GM19463 (cell line): Measurements from ENCODE around the gene PIWIL4.
"Not testable (repeated sequence)": the region's sequence is repeated elsewhere in the genome, so short reads cannot be mapped to it uniquely, and the experiment has no call there.

Experiments
- ATAC-seq: cut with Tn5 transposase; IDR thresholded peaks from one replicate; pipeline ENCODE4 v1.9.1; 2021; ENCODE audit warnings: mild to moderate bottlenecking, moderate library complexity; ENCODE audit not compliant: unreplicated experiment

PIWIL4 gene

DNA sequence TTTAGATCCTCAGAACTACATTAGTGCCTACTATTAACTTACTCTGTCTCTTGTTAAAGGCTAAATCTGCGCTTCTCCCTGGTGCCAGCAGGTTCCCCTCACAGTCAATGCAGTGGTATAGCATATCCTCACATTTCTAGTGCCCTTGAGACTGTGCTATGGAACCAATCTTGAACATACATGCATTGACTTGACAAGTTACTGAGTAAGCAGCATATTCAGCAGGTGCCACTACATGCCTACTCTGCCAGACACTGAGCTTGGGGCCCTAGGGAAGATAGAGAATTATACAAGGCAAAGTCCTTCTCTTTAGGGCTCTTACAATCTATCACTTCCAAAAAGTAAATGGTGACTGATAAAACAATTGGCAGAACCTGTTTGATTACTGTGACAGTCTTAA, 20.3 kb upstream of the PIWIL4 start:
- no peak for ATAC-seq

GRCh38 chr11:94549146-94549545, 18.0 kb upstream of the PIWIL4 start:
- no peak for ATAC-seq

DNA sequence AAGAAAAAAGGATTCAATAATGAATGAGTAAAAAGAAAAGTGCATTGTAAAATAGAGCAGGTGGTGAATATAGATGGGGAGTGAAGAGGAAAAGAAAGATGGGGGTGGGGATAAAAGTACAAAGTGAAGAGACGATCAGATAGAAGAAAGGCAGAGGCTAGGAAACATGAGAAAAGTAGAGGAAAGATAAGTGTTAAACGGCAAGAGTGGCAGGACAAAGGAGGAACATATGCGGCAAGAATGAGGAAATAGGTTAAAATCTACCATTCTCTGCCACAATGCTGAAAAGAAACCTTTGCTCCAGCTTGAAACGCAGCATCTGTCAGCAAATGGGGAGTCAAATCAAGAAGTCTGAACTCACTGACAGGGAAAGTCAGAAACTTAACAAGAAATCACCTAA, 16.7 kb upstream of the PIWIL4 start:
- ATAC-seq, result peak; percentile 46

DNA sequence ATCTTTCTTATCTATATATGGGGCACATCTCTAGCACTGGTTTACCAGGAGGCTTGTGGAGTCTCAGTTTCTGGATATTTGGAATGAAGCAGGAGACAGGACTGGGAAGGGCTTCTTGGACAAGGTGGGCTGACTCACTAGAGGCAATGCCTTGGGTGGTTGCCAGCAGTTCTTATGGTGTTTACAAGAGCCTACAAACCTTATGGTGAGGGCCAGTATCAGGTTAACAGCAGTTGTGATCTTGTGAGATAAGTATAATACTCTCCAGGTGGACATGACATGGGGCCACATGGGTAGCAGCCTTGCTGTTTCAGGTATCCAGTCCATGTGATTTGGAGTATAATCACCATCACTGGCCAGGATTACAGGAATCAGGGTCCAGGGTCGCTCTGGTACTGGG, 13.2 kb upstream of the PIWIL4 start:
- no peak for ATAC-seq

- not testable (repeated sequence) for ATAC-seq
Observed at GRCh38 chr11:94555752-94556329, 11.3 kb upstream of the PIWIL4 start.

- no peak for ATAC-seq
Observed at GRCh38 chr11:94557421-94557820, 9.7 kb upstream of the PIWIL4 start.

GRCh38 chr11:94557992-94558391, 9.2 kb upstream of the PIWIL4 start:
- ATAC-seq, result no peak

DNA sequence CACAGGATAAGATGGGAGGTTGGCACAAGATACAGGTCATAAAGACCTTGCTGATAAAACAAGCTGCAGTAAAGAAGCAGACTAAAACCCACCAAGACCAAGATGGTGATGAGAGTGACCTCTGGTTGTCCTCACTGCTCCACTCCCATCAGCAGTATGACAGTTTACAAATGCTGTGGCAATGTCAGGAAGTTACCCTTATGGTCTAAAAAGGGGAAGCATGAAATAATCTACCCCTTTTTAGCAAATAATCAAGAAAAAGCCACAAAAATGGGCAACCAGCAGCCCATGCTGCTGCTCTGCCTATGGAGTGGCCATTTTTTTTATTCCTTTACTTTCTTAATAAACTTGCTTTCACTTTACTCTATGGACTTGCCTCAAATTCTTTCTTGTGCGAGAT, 8.7 kb upstream of the PIWIL4 start:
- ATAC-seq, result peak; percentile 53

DNA sequence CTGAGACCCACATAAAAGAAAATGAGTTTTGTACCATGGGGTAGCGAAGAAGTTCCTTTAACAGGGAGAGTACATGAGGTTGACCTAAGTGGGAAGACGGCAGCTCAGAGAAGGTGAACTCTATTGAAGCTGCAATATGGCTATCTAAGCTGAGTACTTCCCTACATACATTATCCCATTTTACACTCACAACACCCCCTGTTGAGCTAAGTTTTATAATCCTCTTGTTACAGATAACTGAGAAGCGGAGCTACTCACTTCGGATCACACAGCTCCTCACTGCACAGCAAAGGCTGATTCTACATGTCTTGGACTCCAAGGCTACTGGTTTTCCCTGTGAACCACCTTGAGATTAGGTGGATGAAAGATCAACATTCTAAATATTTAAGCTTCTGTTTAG, 8.2 kb upstream of the PIWIL4 start:
- ATAC-seq, result no peak

DNA sequence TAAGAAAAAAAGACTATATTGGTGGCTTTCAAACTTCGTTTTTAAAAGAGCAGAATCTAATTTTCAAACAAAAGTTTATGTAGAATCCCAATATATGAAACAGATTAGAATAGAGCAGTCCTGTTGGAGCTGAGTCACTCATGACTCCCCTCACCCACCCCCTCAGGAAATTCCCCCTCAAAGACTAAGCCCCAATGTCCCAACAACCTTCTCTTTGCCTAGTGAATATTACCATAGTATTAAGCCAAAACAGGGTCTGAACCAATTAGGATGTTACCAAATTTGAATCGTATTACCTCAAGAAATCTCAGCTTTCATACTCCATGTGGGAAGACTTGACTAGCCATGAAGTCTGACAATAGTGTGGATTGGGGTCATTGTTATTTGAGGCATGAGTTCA, 7.8 kb upstream of the PIWIL4 start:
- ATAC-seq, result no peak

DNA sequence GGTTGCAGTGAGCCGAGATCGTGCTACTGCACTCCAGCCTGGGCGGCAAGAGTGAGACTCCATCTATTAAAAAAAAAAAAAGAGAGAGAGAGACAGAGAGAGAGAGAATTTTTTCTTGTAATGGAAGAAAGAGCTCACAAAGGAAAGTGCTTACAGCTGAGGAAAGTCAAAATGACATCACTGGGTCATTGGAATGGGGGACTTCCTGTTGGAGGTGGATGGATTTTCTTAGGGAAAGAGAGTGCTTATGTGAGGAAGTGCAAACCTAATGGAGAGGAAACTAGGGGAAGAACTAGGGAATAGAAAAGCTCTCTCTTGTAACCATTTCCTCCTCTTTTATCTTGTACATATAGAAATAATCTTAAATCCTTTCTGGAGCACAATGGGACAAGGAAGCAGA, 6.3 kb upstream of the PIWIL4 start:
- ATAC-seq, result no peak

DNA sequence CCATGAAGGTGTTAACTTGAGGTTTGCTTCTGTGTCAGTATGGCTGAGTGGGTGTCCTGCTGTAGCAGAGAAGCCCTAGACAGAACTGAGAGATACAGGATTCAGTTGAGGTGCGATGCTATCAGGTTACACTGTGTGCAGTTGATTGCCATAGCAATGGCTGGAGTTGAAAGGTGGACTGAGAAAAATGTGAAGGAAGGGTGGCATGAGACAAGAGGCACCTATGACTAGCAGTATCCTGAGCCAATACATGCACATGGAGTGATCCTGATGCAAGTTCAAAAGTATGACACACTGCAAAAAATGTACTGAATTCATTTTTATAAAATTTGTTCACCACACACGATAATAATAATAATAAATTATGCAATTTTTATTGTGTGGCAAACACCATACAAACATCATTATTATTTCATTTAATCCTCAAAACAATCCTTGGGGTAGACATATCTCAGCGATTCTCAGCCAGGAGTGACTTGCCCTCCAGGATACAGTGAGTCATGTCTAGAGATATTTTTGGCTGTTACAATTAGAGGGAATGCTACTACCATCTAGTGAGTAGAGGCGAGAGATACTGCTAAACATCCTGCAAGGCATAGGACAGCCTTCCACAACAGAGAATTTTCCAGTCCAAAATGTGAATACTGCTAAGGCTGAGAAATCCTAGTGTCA, 3.9 kb upstream of the PIWIL4 start:
- no peak for ATAC-seq

- no peak for ATAC-seq
Observed at GRCh38 chr11:94563848-94564467, 3.2 kb upstream of the PIWIL4 start.

- no peak for ATAC-seq
Observed at GRCh38 chr11:94568200-94568599, 1.0 kb downstream of the PIWIL4 start.

- ATAC-seq, result no peak
Observed at GRCh38 chr11:94568717-94569116, 1.5 kb downstream of the PIWIL4 start.

DNA sequence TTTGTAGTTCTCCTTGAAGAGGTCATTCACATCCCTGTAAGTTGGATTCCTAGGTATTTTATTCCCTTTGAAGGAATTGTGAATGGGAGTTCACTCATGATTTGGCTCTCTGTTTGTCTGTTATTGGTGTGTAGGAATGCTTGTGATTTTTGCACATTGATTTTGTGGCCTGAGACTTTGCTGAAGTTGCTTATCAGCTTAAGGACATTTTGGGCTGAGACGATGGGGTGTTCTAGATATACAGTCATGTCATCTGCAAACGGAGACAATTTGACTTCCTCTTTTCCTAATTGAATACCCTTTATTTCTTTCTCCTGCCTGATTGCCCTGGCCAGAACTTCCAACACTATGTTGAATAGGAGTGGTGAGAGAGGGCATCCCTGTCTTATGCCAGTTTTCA, 5.8 kb downstream of the PIWIL4 start:
- ATAC-seq, result not testable (repeated sequence)

- no peak for ATAC-seq
Observed at GRCh38 chr11:94574193-94574961, 7.2 kb downstream of the PIWIL4 start.

GRCh38 chr11:94576306-94576705, 9.1 kb downstream of the PIWIL4 start:
- no peak for ATAC-seq

GRCh38 chr11:94577841-94578240, 10.7 kb downstream of the PIWIL4 start:
- no peak for ATAC-seq

- peak; percentile 62 for ATAC-seq
Observed at GRCh38 chr11:94581926-94582325, 14.8 kb downstream of the PIWIL4 start.

DNA sequence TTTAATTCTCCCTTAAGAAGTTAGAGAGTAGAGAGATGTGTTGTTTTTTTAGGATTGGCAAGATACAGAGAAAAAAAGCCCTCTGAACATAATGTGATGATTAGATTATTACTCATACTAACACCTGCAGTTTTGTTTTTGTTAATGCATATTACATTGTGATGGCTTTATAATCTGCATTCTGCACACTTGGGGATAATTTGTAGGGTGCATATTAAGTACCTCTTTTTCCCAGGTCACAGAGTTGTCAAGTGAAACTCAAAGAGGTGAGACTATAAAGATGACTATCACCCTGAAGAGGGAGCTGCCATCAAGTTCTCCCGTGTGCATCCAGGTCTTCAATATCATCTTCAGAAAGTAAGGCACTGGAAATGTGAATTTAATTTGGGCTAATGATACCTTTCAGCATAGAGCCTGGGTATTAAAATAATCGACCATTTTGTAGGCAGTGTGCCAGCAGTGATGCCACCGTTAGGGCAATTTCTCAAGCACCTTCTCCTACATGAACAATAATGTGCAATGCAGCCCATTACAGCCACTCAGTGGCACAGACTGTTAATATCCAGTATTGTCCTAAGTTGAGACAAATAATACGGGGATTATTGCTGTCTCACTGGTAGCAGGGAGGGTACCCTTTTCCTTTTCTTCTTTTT, 16.2 kb downstream of the PIWIL4 start:
- no peak for ATAC-seq
